Activated B cell treated with CpG ODN at 0.5 μM for 24 hours (primary cell): ENCODE results near the gene ARHGAP32. TPM values are rescaled to one million over a fixed set of nuclear protein-coding genes. Genes with fewer than 3 reads are reported as not detected.

ENCODE experiments used
- ATAC-seq: fragments of 200-7000 bp; cut with Tn5 transposase; one replicate; pipeline ENCODE4 v1.10.0; 2021; ENCODE audit warnings: low read depth, mild to moderate bottlenecking, moderate library complexity
- CTCF ChIA-PET: fragments of 350-600 bp; sonication (Branson Sonifier 250); formaldehyde crosslinking; loops from one replicate; lab custom pipeline; 2021; ENCODE audit warnings: antibody characterized with exemption; lab: Charles Lee
- POLR2A ChIA-PET: fragments of 350-600 bp; sonication (Branson Sonifier 250); formaldehyde crosslinking; loops from one replicate; lab custom pipeline; 2021; ENCODE audit warnings: antibody characterized with exemption; lab: Charles Lee
- DNase-seq: peaks from one replicate; pipeline ENCODE4 v3.0.0; 2022
- H3K27ac Mint-ChIP-seq: one replicate; pipeline ENCODE4 v1.8.0; 2020; ENCODE audit warnings: mixed read lengths
- H3K27me3 Mint-ChIP-seq: one replicate; pipeline ENCODE4 v1.8.0; 2021; ENCODE audit warnings: mixed read lengths
- H3K36me3 Mint-ChIP-seq: one replicate; pipeline ENCODE4 v1.8.0; 2021; ENCODE audit warnings: low read depth, mixed read lengths
- H3K4me1 Mint-ChIP-seq: one replicate; pipeline ENCODE4 v1.8.0; 2021; ENCODE audit warnings: mixed read lengths
- H3K4me3 Mint-ChIP-seq: one replicate; pipeline ENCODE4 v1.8.0; 2020; ENCODE audit warnings: mild to moderate bottlenecking, mixed read lengths
- H3K9me3 Mint-ChIP-seq: one replicate; pipeline ENCODE4 v1.8.0; 2020; ENCODE audit warnings: mixed read lengths
- CTCF ChIP-seq: fragments of 200-600 bp; IDR thresholded peaks from one replicate; pipeline ENCODE4 v1.8.0; 2022; ENCODE audit warnings: antibody characterized with exemption, mild to moderate bottlenecking
- intact Hi-C: fragments of 100-400 bp; cut with micrococcal nuclease; formaldehyde crosslinking; loops from one replicate; pipeline ENCODE4 v1.15.1; 2024
- total RNA-seq: library from RNA; stranded (reverse); gene quantifications from 2 replicates; pipeline ENCODE4 v1.2.3, GENCODE V29; 2022

Gene ARHGAP32
- total RNA-seq, 1 donor from 2014 or later = 6.0 TPM

GRCh38 chr11:128916037-128916572 is 276.0 kb downstream of the ARHGAP32 start:
- no peak for DNase-seq
- intact Hi-C loops = no loop called here
- no peak for TF ChIP-seq CTCF
- no peaks in the 10 kb centered on the region for H3K9me3 Mint-ChIP-seq
- no peak overlapping the region for H3K4me3 Mint-ChIP-seq
- POLR2A ChIA-PET = no interaction called here
- H3K4me1 Mint-ChIP-seq = peaks cover 4% of the 10 kb centered on the region
- no peak for ATAC-seq
- no peak overlapping the region for H3K27ac Mint-ChIP-seq
- H3K36me3 Mint-ChIP-seq = no peaks in the 10 kb centered on the region
- peaks cover 47% of the 10 kb centered on the region for H3K27me3 Mint-ChIP-seq
- CTCF ChIA-PET = no interaction called here

GRCh38 chr11:128915149-128915521 is 277.0 kb downstream of the ARHGAP32 start:
- no peak for TF ChIP-seq CTCF
- H3K27me3 Mint-ChIP-seq = peaks cover 44% of the 10 kb centered on the region
- no peaks in the 10 kb centered on the region for H3K9me3 Mint-ChIP-seq
- ChIA-PET CTCF (no interaction called here), POLR2A (no interaction called here)
- no peak for DNase-seq
- intact Hi-C loops = no loop called here
- H3K4me1 Mint-ChIP-seq = peaks cover 4% of the 10 kb centered on the region
- ATAC-seq = no peak
- no peak overlapping the region for H3K27ac Mint-ChIP-seq
- H3K4me3 Mint-ChIP-seq = no peak overlapping the region
- no peaks in the 10 kb centered on the region for H3K36me3 Mint-ChIP-seq

Other genes starting within 250 kb of the ARHGAP32 start
- gene TP53AIP1, start 249.5 kb downstream of the ARHGAP32 start, total RNA-seq = not detected in 2 replicates
- gene BARX2, start 183.5 kb upstream of the ARHGAP32 start, total RNA-seq = not detected in 2 replicates